ENCODE data around the gene MAP2K5.

Gene MAP2K5

GRCh38 chr15:67521783-67522568, 20.5 kb upstream of the MAP2K5 start:
- TF ChIP-seq, protein P1, sequence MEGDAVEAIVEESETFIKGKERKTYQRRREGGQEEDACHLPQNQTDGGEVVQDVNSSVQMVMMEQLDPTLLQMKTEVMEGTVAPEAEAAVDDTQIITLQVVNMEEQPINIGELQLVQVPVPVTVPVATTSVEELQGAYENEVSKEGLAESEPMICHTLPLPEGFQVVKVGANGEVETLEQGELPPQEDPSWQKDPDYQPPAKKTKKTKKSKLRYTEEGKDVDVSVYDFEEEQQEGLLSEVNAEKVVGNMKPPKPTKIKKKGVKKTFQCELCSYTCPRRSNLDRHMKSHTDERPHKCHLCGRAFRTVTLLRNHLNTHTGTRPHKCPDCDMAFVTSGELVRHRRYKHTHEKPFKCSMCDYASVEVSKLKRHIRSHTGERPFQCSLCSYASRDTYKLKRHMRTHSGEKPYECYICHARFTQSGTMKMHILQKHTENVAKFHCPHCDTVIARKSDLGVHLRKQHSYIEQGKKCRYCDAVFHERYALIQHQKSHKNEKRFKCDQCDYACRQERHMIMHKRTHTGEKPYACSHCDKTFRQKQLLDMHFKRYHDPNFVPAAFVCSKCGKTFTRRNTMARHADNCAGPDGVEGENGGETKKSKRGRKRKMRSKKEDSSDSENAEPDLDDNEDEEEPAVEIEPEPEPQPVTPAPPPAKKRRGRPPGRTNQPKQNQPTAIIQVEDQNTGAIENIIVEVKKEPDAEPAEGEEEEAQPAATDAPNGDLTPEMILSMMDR (conservative IDR thresholded peaks at IDR 0.05), result no peak
- H3K27ac ChIP-seq, result peak overlapping the region; percentile 100

DNA sequence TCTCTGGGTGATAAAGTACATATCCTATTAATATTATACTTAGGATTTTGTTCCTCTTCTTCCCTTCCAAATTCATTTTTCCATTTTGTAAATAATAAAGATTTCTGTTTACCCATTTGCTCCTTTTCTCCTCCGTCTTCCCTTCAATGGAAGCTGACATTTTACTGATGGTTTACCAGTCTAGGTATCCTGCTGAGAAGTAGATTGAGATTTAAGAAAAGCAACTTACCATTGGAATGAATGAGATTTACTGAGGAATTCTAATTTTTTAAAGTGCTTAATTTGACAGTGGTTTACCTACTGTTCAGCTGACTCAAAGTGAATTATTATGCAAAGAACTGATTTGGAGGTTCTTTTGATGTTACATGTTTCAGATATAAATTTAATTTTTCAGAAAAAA, 19.2 kb upstream of the MAP2K5 start:
- TF ChIP-seq, protein P1 (conservative IDR thresholded peaks at IDR 0.05), result no peak
- H3K27ac ChIP-seq, result peak overlapping the region; percentile 100

DNA sequence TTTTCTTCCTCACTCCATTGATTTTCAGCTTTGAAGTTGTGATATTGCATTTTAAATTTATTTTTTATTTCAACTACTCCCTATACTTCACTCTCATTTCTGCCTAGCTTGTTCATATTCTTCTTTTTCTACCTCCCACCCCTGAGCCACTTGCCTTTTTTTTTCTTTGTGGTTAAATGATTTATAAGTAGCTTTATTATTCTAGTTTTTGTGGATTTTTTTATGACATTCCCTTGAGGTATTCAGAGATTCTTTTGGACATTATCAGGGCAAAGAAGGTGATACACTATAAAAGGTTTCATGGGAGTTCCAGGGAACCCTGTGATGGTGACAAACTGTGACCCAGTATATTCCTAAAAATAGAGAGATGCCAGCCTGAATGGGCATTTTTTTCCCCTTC, 18.3 kb upstream of the MAP2K5 start:
- TF ChIP-seq, protein P1 (conservative IDR thresholded peaks at IDR 0.05), result no peak
- peak overlapping the region; percentile 100 for H3K27ac ChIP-seq

DNA sequence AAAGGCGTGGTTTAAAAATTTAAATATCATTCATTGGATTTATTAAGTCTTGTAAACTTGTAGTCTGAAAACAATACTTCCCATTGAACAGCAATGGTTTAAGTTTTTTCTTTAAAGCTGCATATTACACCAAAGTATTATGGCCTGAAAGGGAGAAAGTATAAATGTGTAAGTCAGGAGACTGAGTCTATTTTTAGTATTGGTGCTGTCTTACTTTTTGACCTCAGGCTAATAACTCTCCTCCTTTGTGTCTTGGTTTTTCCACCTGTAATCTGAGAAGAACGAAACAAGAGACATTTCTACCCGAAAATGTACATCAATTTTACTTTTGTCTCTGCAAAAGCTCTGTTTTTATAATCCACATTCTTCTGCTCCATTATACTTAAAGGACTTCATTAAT, 14.0 kb upstream of the MAP2K5 start:
- no peak overlapping the region for H3K27ac ChIP-seq
- TF ChIP-seq, protein P1 (conservative IDR thresholded peaks at IDR 0.05), result no peak

GRCh38 chr15:67531379-67531914, 11.1 kb upstream of the MAP2K5 start:
- no peak overlapping the region for H3K27ac ChIP-seq
- TF ChIP-seq, protein P1 (conservative IDR thresholded peaks at IDR 0.05), result no peak

- no peak overlapping the region for H3K27ac ChIP-seq
- TF ChIP-seq, protein P1 (conservative IDR thresholded peaks at IDR 0.05), result no peak
Observed at GRCh38 chr15:67533873-67534272, 8.6 kb upstream of the MAP2K5 start.

- TF ChIP-seq, protein P1 (conservative IDR thresholded peaks at IDR 0.05), result no peak
Observed at GRCh38 chr15:67534360-67534759, 8.1 kb upstream of the MAP2K5 start.

More at GRCh38 chr15:67534360-67534759, 8.1 kb upstream of the MAP2K5 start:
- H3K27ac ChIP-seq, result no peak overlapping the region
